ENCODE data around the gene ARL5C.

ARL5C gene

DNA sequence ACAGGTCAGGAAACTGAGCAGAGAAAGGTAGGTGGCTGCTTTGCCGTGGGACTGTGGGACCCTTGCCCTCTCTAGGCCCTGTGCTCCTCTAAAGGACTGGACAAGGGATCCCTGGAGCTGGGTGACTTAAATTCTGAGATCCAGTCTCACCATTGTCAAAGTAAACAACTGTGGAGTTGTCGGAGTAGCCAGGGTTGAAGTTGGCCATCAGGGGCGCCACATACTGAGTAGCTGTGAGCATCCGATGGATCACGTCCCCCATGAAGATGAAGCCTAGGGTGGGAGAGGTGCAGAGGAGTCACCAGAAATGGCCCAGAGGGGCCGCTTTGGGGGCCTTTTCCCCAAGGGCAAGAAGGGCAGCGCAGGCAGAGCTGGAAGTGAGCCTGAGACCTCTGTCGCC, 58.0 kb downstream of the ARL5C start:
- no peak for DNase-seq (ENCODE audit: low read depth)

DNA sequence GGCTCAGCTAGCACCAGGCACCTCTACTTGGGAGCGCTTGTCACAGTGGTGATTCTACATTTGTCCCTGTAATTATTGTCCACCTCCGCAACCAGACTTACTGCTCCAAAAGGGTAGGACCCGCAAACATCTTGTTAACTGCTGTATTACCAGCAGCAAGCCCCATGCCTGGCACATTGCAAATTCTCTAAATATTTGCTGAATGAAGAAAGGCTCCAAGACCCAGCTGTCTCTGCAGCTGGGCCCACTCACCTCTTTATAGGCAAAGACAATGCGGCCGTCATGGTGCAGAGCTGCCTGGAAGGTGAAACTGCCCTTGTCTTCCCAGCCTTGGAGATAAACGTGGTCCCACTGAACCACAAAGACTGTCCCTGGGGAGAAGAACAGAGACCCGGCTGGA, 58.8 kb downstream of the ARL5C start:
- no peak for DNase-seq (ENCODE audit: low read depth)
